GM19468 (cell line): ENCODE data around the gene GREM1.

Source experiments
- ATAC-seq: cut with Tn5 transposase; IDR thresholded peaks from one replicate; pipeline ENCODE4 v1.9.1; 2021; ENCODE audit warnings: mild to moderate bottlenecking, moderate library complexity, moderate number of reproducible peaks; ENCODE audit not compliant: unreplicated experiment; ENCODE audit errors: extremely low read depth

Gene GREM1

GRCh38 chr15:32717426-32718226 is at the start of gene GREM1:
GREM1 (plus strand) TSS chr15:32718004; CDS start chr15:32730691, 12,687 bp downstream.
- no peak for ATAC-seq

DNA sequence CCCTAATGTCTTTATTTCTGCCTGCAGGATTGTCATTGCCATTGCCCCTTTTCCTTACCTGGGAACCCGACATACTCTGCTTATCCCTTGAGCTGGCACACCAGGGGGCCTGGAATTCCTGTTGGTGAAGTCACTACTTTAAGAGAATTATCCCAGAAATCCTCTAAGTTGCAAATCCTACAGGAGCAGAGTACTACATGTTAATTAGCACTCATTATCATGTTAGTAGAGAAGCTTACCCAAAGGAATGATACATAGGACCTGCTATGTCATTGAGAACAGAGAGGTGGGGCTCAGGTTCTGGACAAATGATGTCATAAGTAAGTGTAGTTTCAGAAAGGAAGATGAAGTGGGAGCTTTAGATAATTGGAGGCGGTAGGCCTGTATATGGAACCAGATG is 48.9 kb upstream of the GREM1 start:
- ATAC-seq, result no peak

GRCh38 chr15:32669896-32670611 is 47.8 kb upstream of the GREM1 start:
- ATAC-seq, result no peak

DNA sequence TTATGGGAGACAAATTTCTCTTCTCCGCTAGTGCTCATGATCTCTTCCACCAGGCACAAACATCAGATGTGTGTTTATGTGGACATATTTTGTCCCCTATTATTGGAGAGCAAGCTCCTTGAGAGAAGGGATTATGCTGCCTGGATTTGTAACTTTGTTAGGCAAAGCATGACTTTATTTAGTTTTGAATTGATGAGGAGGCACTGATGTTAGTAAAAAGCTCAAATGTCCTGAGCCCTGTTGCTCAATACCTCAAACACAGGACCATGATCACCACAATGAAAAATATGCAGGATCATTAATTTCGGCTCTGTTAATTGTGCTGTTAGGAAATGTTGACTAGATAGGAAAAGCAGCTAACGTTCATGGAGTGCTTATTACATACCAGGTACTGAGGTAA is 47.2 kb upstream of the GREM1 start:
- ATAC-seq, result no peak

GRCh38 chr15:32671339-32672325 is 46.2 kb upstream of the GREM1 start:
- no peak for ATAC-seq

GRCh38 chr15:32674681-32675080 is 43.1 kb upstream of the GREM1 start:
- no peak for ATAC-seq

DNA sequence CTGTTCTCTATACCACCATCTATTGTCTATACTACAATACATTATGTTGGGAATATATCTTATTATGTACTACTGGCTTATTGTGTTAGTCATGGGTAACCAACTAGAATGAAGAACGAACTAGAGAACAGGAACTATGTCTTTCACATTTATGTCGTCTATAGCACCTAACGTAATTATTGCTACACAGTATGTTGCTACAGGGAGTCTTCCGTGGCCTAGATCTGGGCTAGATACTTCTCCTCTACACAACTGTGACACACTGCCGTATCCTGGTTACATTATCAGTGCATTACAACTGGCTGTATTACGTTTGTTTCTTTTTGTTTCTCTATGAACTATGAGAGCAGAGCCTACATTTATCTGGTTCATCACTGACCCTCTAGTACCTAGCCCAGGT is 42.3 kb upstream of the GREM1 start:
- ATAC-seq, result no peak

DNA sequence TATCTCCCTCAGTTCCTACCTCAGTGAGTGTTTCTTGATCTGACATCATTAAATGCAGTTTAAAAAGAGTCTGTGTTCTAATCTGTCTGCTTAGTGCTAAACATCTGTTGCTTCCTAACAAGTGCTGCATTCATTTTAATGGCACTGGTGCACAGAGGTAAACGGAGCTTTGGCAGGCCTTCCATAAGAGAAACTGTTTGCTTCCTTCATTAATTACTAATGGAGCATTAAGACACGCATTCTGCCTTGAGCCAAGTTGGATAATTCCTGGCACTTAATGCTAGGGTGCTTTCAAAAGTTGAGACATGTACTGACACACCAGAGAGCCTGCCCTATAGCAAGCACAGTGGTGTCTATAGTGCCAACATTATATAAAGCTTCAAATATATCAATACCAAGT is 41.6 kb upstream of the GREM1 start:
- ATAC-seq, result no peak

DNA sequence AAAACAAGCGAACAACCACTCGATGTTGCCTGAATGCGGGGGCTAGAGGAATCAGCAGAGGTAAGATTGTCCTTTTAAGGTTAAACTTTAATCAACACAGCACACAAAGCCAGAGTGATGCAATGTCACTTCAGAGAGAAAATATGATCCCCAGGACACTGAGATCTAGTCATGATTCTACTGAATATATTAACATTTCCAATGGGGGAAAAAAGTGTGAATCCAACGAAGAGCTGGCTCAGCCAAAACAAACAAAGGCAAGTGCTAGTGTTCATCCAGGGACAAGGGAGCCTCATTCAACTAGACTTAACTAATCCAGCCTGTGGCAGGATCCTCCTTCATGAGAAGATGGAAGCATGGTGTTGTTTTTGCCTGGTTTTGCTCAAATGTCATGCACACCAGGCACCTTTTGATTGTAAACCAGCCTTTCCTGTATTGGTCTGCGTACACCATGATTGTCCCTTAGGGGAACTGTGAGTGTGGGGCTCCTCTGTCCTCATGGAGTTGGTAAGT is 40.5 kb upstream of the GREM1 start:
- no peak for ATAC-seq

DNA sequence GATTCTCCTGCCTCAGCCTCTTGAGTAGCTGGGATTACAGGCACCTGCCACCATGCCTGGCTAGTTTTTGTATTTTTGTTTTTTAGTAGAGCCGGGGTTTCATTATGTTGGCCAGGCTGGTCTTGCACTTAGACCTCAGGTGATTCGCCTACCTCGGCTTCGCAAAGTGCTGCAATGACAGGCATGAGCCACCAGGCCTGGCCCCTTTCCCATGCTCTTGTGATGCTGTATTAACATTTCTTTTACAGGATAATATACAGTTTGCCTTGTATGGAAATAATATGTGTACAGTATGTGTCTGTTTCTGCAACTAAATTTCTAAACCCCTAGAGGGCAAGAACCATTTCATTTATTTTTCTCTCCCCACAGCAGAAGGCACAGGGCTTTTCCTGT is 38.5 kb upstream of the GREM1 start:
- ATAC-seq, result no peak

DNA sequence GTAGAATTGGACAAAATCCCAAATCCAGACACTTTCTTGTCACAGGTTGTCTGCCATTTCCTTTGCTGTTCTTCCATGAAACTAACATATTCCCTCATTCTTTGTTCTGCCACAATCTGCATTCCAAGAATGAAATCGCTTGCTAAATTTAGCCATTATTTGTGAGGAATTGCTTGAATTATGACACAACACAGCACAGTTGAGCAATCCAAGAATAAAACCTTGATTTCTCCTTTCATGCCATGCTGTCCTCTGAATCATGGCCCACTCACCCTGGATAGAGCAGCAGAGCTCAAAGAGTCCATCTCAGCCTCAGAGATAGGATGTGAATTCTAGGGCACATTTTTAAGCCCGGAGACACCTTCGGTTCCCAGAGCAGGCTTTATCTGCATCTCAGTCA is 35.2 kb upstream of the GREM1 start:
- ATAC-seq, result no peak

- no peak for ATAC-seq
Measured at GRCh38 chr15:32682977-32683630, 34.7 kb upstream of the GREM1 start.

DNA sequence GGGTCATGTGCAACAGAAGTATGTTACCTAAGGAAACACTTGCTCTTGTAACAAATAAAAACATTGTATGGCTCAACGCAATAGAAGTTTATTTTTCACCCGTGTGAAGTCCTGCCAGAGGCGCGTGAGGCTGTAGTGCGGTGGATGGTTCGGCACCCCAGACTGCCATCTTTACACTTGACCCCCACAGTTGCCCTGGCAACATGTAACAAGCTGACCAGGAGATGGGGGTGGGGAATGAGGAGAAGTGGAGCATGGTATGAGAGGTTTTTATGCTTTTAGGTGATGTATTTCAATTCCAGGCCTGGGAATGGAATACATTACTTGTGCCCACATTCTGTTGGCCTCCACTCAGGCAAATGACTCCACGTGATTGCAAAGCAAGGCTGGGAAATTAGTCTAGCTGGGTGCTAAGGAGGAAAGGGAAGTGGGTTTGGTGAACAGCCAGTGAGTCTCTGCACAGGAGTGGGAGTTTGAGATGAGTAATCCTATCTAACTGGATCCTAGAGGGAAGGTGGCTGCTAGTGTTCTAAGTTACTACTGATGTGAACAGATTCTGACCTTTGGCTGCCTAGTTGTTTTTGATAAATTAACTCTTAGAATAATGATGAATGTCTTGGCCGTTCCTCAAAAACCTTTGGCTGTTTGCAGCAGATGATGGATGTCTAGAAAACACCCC is 33.8 kb upstream of the GREM1 start:
- ATAC-seq, result no peak

GRCh38 chr15:32685576-32685975 is 32.2 kb upstream of the GREM1 start:
- ATAC-seq, result no peak

GRCh38 chr15:32687556-32687955 is 30.2 kb upstream of the GREM1 start:
- ATAC-seq, result no peak

DNA sequence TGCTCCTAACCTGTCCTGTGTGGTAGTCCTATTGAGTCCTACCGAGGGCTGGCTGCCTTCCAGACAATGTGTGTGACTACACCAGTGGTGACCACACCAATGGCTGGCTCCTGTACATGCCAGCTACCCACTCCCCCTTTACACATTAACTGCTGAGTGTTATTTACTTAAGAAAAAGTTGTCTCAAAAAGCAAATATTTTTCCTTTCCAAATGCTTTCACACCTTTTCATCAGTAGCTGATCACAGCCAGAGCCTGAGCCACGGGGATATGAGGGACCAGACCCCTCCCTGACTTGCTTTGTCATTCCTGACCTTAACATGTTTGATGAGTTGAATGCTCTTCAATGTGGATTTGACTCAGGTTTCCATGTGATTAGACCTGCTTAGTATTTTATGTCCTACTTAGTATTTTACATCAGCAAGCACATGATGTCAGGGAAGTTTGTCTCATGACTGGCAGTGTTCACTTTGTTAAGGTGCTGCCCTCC is 29.6 kb upstream of the GREM1 start:
- no peak for ATAC-seq

- ATAC-seq, result no peak
Measured at GRCh38 chr15:32690941-32691688, 26.7 kb upstream of the GREM1 start.

DNA sequence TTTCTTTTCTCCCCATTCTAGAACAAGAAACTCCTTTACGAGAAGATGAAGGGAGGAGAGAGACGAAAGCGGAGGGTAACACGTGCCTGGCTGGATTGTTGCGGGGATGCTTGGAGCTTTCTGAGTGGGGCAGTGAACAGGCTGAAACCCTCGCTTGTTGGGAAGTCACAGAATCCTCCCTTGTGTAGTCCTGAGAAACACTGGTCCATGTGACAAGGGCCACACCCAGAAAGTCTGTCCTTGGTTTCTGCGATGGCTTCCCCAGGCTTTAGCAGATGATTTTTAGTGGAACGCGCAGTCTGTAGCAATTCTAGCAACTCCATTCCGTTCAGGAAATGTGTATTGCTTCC is 26.1 kb upstream of the GREM1 start:
- no peak for ATAC-seq

DNA sequence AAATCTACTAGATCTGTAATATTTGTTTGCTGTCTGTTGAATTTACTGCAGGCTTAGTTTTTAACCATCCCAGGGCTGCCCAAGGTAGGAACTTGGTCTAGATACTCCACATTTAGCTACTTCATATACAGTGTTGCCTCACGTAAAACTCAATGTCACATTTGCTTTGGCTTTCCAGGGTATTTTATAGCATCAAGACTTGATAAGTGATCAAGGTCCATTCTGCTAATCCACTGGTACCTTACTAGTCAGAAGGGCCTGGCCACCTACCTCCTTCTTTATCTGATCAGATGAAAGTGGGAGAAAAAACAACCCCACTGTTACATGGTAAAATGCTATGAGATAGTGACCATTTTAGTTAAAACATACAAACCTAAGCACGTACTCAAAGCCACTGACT is 25.5 kb upstream of the GREM1 start:
- ATAC-seq, result no peak
